SKM-1 treated with dmso at 0.1 percent for 144 hours (cell line): ENCODE measurements around the gene CHRND.
A peak's percentile ranks its signal among the peaks of the same experiment; 100 is the strongest.
"Not testable (repeated sequence)": the region's sequence is repeated elsewhere in the genome, so short reads cannot be mapped to it uniquely, and the experiment has no call there.

Experiments used
- DNase-seq: peaks from one replicate; lab custom pipeline; 2025; ENCODE audit not compliant: unreplicated experiment; lab: John Stamatoyannopoulos, UW

CHRND gene

DNA sequence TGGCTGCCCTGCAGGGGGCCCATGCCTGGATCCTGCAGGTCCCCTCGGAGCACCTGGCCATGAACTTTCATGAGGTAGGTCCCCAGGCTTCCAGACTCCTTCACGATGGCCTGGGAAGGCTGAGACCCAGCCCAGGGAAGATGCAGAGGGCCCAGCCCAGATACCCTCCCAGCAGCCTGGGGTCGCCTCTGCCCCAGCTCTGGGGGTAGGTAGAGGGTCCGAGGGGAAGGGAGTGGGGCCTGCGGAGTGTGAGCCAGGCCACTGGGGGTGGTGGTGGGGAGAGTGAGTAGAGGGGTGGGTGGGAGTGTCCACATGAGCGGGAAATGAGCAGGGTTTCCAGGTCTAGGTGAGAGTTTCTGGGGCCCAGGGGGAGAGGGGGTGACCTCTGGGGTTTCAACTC lies 1.2 kb upstream of the CHRND start:
- no peak for DNase-seq

DNA sequence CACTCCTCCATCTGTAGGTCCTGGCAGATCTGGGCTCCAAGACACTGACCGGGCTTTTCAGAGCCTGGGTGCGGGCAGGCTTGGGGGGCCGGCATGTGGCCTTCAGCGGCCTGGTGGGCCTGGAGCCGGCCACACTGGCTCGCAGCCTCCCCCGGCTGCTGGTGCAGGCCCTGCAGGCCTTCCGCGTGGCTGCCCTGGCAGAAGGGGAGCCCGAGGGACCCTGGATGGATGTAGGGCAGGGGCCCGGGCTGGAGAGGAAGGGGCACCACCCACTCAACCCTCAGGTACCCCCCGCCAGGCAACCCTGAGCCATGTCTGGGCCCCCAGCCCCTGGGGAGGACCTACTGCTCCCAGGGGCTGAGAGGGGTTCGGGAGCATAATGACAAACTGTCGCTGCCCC lies 761 bp upstream of the CHRND start:
- no peak for DNase-seq

DNA sequence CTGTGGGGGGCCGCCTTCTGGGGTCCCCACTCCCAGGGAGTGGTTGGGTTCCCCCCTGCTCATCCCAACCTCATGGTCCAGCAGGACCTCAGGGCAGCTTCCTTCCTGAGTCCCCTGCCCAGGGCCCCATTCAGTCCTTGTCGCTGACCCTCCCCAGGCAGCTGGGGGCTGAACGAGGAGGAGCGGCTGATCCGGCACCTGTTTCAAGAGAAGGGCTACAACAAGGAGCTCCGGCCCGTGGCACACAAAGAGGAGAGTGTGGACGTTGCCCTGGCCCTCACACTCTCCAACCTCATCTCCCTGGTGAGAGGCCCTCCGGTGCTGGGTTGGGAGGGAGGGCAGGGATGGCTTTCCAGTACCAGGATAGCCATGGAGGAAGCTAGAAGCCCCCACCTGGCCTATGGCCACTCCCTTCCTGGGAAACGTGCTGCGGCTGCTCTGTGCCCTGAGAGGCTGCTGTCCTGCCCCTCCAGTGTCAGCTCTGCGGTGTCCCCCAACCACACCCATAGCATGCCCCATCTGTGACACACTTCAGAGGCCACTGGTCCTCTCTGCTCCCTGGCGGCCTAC lies 497 bp downstream of the CHRND start:
- DNase-seq: no peak

DNA sequence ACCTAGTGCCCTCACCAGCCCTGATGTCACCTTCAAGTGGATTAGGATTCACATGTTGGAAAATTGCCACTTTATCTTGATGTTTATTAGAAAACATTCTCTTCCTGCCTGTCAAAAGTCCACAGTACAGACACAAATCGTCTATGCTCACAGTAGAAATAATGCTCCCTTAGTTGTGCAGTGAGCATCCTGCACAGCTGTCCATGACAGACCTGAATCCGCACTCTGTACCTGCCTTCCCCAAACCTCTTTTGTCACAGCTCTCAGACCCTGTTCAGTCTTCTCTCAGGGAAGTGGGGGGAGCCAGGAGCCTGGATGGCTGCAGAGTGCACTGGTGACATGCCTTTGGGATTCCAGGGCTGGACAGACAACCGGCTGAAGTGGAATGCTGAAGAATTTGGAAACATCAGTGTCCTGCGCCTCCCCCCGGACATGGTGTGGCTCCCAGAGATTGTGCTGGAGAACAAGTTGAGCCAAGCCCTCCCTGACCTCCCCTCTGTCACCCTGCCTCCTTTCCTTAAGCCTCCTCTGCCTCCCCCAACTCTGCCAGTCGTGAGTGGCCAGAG lies 2.0 kb downstream of the CHRND start:
- DNase-seq: no peak

DNA sequence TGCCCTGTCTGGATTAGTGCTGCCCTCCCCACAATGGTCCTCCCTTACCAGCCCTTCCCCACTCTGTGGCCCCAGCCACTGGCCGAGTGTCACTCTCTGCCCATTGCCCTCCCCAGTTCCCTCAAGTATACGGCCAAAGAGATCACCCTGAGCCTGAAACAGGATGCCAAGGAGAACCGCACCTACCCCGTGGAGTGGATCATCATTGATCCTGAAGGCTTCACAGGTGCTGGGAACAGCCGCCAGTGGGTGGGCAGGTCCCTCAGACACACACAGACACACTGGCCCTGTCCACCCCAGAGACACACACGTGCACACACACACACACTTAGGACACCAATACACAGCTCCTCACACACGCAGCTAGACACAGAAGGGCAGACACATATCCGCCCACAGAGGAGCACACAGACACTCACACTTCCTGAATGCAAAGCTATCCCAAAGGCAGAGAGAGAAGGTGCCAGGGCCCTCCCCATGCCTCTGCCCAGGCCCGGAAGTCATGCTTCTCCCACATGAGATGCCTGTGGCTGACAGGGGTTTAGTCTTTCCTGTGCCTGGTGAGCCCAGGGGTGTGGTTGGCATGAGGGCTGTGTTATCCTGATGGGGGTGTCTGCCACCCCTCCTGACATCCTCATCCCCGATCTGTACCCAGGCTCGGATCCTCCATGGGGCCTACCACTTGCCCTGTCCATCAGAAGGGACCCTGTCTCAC lies 2.9 kb downstream of the CHRND start:
- no peak for DNase-seq

DNA sequence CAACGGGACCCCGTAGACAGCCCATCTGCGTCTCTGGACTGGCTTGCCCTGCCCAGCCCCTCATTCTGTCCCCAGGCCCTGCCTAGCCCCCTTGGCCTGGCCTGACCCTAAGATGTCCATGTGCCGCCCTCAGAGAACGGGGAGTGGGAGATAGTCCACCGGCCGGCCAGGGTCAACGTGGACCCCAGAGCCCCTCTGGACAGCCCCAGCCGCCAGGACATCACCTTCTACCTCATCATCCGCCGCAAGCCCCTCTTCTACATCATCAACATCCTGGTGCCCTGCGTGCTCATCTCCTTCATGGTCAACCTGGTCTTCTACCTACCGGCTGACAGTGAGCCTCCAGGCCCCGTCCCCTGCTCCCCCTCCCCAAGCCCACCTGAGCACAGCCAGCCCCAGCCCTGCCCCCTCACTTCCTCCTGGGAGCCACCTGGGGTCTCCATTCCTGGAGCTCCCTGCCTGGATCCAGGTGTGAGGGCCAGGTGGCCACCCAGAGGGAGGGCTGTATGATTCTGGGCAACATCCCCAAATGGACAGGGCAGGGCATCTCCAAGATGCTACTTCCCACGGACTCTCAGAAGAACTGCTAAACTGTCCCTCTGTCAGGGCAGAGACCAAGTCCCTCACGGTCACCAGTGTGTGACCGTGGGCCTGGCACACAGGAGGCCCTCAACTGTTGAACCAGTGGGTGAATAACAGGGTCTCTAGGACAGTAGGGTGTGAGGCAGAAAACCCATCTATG lies 4.0 kb downstream of the CHRND start:
- no peak for DNase-seq

DNA sequence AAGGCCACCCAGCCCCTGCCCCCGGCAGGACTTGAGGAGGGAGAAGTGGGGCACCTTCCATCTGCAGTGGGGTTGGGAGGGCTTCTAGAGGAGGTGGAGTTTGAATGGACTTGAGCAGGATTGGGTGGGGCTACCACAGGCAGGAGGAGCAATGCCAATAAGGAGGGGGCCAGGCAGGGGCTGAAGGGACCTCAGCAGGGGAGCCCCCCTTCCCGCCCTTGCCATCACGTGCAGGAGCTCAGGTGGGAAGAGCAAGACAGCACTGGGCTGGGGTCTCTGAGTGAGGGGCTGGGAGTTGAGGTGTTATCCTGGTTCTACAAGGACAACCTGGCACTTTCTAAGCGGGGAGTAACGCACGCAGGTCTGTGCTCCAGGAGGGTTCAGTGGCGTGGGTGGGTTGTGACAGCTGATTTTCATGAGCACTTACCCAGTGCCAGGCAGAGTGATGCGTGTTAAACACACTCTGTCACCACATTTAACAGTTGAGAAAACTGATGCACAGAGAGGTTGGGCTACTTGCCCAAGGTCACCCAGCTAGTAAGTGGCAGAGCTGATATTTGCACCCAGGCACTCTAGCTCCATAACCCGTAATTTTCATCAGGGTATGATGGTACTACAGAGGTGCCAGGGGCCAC lies 4.8 kb downstream of the CHRND start:
- DNase-seq: no peak

DNA sequence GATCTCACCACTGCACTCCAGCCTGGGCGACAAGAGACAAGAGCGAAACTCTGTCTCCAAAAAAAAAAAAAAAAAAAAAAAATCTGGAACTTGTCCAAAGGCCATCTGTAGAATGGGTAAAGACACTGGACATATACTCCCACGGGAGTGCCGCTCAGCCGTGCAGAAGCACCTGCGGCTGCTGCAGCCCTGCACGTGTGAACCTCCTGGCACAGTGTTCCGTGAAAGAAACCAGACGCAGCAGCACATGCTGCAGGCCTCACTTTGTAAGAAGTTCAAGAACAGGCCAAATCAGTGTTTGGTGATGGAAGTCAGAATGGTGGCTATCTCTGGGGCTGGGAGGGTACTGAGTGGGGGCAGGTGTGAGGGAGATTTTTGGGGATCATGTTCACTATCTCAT lies 6.5 kb downstream of the CHRND start:
- DNase-seq: no peak

DNA sequence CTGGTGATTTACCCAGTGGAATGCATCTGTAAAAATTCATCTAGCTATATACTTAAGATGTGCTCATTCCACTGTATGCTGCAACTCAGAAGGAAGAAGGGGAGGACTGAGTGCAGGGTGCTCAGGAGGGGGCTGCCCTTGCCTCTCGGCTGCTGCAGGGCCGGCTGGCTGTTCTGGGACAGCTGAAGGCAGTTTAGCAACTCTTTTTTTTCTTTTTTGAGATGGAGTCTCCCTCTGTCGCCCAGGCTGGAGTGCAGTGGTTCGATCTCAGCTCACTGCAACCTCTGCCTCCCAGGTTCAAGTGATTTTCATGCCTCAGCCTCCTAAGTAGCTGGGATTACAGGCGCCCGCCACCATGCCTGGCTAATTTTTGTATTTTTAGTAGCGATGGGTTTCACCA lies 6.9 kb downstream of the CHRND start:
- DNase-seq: not testable (repeated sequence)

DNA sequence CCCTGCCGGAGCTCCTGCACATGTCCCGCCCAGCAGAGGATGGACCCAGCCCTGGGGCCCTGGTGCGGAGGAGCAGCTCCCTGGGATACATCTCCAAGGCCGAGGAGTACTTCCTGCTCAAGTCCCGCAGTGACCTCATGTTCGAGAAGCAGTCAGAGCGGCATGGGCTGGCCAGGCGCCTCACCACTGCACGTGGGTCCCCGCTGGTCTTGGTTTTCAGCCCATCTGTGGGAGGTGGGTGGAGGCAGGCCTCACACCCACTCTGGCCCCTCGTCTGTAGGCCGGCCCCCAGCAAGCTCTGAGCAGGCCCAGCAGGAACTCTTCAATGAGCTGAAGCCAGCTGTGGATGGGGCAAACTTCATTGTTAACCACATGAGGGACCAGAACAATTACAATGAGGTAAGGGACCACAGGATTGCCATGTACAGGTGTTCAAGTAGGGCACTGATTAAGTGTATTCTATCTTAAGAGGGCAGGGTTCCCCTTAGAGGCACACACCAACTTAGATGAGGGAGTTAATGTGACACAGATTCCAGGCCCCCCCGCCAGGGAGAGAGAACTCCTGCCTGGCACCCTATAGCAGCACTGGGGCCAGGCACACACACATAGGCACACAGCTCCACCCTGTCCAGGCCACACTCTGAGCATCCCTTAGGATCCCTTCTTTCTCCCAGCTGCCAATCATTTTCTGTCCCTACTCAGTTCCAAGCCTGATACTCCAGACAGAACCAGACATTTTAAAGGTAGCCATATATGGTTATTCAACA lies 8.2 kb downstream of the CHRND start:
- DNase-seq: no peak

DNA sequence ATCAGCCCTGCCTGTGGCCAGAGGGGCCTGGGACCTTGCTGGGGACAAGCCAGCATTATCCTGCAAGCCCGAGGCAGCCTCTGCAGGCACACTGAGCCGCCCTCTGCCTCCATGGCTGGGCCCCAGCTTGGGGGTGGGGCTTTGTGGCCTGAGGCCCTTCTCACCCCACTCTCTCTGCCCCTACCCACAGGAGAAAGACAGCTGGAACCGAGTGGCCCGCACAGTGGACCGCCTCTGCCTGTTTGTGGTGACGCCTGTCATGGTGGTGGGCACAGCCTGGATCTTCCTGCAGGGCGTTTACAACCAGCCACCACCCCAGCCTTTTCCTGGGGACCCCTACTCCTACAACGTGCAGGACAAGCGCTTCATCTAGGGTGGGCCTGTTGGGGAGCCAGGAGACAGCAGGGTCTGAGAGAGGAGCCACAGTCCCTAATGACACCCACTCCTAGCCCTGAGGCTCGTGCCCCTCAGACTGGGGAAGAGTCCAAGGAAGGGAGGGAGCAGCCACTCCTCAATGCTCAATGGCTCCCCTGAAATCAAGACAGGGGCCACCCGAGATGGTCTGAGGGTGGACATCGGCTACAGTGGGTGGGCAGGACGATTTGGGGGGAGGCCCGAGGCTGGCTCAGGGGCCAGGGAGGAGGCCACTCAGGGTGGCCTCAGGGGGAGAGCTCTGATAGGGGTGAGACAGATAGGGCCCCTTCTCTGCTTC lies 9.1 kb downstream of the CHRND start:
- DNase-seq: no peak

DNA sequence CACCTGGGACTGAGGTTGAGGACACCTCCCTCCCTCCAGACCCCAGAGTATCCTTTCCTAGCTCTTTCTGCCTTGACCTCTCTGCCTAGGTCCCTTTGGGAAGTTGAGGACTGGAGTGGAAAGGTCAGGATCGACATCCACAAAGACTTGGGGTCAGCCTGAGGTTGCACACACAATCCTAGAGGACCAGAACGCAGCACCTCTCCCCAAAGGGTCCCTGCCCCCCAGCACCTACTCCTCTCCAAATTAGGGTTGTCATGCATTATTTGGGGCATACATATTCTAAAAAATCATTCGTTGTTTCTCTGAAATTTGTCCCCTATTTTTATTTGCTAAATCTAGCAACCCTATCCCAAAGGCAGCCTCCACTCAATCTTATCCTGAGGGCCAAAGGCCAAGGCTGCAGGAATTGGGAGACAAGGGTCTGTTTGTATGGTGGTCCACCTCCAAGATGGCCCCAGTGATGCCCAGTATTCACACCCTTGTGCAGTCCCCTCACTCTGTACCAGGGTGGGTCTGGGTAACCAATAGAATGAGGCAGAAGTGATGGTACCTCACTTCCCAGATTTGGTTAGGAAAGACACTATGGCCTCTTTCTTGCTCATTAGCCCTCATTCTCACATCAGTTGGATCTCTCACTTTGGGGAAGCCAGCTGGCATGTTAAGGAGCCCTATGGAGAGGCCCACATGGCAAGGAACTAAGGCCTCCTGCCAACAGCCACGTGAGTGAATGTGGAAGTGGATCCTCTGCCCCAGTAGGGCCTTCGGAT lies 10.0 kb downstream of the CHRND start:
- DNase-seq: no peak

DNA sequence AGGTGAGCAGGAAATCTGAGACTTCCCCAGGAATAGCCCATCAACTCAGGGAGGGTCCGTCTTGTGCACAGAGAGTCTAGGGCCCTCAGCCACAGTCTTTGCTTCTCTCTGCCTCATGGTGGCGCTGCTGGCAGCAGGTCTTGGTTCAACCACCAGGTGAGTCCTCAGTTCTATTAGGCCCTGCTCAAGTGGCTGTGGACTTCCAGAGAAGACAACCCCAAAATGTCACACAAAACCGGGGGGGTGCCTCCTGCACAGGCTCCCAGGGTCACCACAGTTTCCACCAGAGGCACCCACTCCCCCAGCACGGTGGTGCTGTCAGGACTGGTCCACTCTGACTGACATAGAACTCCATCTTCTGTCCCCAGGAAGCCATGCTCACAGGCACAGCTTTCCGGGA lies 11.1 kb downstream of the CHRND start:
- no peak for DNase-seq

DNA sequence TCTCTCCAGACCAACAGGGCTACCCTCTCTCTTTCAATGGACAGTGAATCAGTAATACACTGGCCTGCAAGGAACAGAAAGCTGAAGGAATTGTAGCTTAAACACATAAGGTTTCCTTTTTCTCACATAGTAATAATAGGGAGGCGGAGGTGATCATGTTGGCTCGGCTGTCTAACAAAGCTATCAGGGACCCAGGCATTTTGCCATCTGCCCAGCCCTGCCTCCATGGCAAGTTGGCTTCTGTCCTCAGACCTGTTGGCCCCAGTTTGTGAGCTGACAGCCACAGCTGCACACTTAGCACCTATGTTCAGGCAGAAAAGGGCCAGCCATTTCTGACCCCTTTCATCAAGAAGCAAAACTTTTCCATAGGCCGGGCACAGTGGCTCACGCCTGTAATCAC lies 11.5 kb downstream of the CHRND start:
- DNase-seq: no peak

DNA sequence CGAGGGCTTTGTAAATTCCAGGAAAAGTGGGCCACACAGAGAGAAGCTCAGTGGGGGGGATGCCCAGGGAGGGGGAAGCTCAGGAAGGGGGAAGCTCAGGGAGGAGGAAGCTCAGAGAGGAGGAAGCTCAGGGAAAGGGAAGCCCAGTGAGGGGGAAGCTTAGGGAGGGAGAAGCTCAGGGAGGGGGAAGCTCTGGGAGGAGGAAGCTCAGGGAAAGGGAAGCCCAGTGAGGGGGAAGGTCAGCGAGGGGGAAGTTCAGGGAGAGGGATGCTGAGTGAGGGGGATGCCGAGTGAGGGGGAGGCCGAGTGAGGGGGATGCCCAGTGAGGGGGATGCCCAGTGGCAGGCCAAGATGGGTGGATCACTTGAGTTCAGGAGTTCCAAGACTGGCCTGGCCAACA lies 12.7 kb downstream of the CHRND start:
- DNase-seq: peak; percentile 39

DNA sequence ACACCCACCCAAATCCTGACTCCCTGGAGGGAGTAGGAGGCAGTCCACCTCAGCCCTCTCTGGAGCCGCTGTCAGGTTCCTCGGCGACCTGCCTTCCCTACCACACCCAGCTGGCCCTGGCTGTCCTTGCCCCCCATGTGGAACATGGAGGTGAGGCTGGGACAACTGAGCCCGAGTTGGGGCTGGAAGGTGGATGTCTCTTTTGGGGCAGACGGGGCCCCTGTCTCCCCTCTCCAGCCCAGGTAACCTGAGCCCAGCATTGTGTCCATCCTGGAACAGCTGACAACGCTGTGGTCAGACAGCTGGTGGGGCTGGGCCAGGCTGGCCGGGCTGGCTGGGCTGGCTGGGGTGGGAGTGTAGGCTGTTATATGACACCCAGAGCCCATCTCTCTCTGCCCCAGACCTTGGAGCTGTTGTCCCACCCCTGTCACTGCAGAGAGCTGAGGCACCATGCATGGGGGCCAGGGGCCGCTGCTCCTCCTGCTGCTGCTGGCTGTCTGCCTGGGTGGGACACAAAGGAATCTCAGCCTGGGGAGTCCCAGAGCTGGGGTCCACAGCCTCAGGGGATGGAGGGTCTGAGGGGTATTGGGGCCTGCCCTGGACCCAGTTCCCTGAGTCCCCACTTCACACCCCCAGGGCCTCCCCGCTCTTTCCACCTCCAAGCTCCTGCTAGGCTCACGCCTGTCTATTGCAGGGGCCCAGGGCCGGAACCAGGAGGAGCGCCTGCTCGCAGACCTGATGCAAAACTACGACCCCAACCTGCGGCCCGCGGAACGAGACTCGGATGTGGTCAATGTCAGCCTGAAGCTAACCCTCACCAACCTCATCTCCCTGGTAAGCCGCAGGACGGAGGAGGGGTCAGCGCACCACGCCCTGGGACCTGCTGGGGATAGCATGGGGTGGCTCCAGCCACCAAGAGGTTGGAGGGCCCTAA lies 13.6 kb downstream of the CHRND start, which contains the start of gene CHRNG:
Gene CHRNG (plus strand): TSS at position 395 of the 934 bp plus-strand sequence. CDS start 56 bp downstream, at position 451.
- DNase-seq: no peak

DNA sequence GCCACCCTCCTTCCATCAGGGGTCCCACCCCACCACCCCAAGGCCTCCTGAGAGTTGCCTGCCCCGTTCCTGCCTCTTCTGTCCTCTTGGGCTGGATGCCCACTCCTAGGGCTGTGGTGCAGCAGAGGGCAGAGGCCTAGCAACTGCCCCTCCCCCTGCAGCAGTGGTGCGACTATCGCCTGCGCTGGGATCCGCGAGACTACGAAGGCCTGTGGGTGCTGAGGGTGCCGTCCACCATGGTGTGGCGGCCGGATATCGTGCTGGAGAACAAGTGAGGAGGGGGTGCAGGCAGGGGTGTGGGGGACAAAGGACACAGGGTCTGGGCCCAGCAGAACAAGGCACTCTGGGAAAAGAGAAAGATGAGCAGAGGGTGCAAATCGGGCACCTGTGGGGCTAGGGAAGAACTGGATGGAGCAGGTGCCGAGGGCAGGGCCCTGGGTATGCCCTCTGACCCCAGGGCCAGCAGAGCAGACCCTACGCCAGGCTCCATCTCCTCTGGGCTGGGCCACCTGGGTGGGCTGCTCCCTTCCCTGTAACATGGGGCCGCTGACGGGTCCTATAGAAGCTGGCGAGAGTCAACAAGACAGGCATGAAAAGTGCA lies 14.6 kb downstream of the CHRND start:
- DNase-seq: no peak
